Fibroblast of lung (primary cell): ENCODE data around the gene SYT12.

Source experiments
- CTCF ChIP-seq, 2 donors: IDR thresholded peaks in 1 of 2; conservative IDR thresholded peaks in 1 of 2; 1 replicate in 1 of 2; 2 replicates in 1 of 2; pipeline ENCODE4 v1.5.1; 2011 to 2012; ENCODE audit warnings: low read length in 2 of 2, control low read depth in 1 of 2, inconsistent platforms in 1 of 2, low read depth in 1 of 2, mild to moderate bottlenecking in 1 of 2
- EZH2 ChIP-seq: IDR thresholded peaks from 2 replicates; pipeline ENCODE4 v1.5.1; 2012; ENCODE audit warnings: low read length, control low read depth, mild to moderate bottlenecking; ENCODE audit errors: missing control alignments

GRCh38 chr11:67032830-67033551 is 10.1 kb downstream of the SYT12 start:
- TF ChIP-seq CTCF (conservative IDR thresholded peaks at IDR 0.05 in 1 of 2, IDR thresholded peaks at IDR 0.05 in 1 of 2; ENCODE audit: low read depth in 1 of 2, low read length in 2 of 2) (no peak), EZH2 (no peak)
